22Rv1 (cell line): ENCODE measurements around the gene MSANTD1.

ENCODE experiments used
- CTCF ChIP-seq: fragments of 450-650 bp; IDR thresholded peaks from 2 replicates; pipeline ENCODE4 v1.5.1; 2017; ENCODE audit warnings: mild to moderate bottlenecking
- ZFX ChIP-seq: fragments of 450-650 bp; IDR thresholded peaks from 2 replicates; pipeline ENCODE4 v1.6.1; 2017; ENCODE audit warnings: antibody characterized with exemption, borderline replicate concordance

GRCh38 chr4:3252480-3252828 lies 3.5 kb downstream of the MSANTD1 start:
- TF ChIP-seq CTCF (no peak), ZFX (no peak)
